BLaER1 treated with 17β-estradiol and CSF1 and Interleukin-3, amounts not matched to agents 10 nM and 100 nM (cell line): ENCODE data around the gene WHRN.

Experiments
- H3K27ac ChIP-seq, 11 experiments: shearing (Covaris generic); formaldehyde crosslinking; 2 replicates each; pipeline ENCODE4 v1.8.1; 2022
- H3K27me3 ChIP-seq, 11 experiments: shearing (Covaris generic); formaldehyde crosslinking; 2 replicates each; pipeline ENCODE4 v1.8.1; 2022
- H3K36me3 ChIP-seq, 11 experiments: shearing (Covaris generic); formaldehyde crosslinking; 2 replicates each; pipeline ENCODE4 v1.8.1; 2022
- H3K4me1 ChIP-seq, 10 experiments: shearing (Covaris generic); formaldehyde crosslinking; 2 replicates each; pipeline ENCODE4 v1.8.1; 2022
- H3K4me2 ChIP-seq, 11 experiments: shearing (Covaris generic); formaldehyde crosslinking; 2 replicates each; pipeline ENCODE4 v1.8.1; 2022
- H3K4me3 ChIP-seq, 10 experiments: shearing (Covaris generic); formaldehyde crosslinking; 2 replicates each; pipeline ENCODE4 v1.8.1; 2022
- H3K9ac ChIP-seq, 11 experiments: shearing (Covaris generic); formaldehyde crosslinking; 2 replicates each; pipeline ENCODE4 v1.8.1; 2022
- H3K9me3 ChIP-seq, 11 experiments: shearing (Covaris generic); formaldehyde crosslinking; replicated peaks in 1 of 11; 2 replicates each; pipeline ENCODE4 v1.8.1; 2022
- H4K20me1 ChIP-seq, 11 experiments: shearing (Covaris generic); formaldehyde crosslinking; 2 replicates each; pipeline ENCODE4 v1.8.1; 2022
- Cebpa-rat ChIP-seq, 11 experiments: shearing (Covaris generic); IDR thresholded peaks; 2 replicates each; pipeline ENCODE4 v1.8.1; 2022

WHRN gene

GRCh38 chr9:114367772-114368569 lies 137.3 kb downstream of the WHRN start:
- TF ChIP-seq Cebpa-rat (IDR thresholded peaks at IDR 0.05), result no peak
- Histone ChIP-seq H3K27me3 (no peaks in the 10 kb centered on the region), H4K20me1 (no peaks in the 10 kb centered on the region), H3K36me3 (peaks cover 55 to 82% (median 70%) of the 10 kb centered on the region in 11 experiments), H3K4me3 (peak overlapping the region in 6 of 10 experiments; percentile 9 to 52 (median 30); a peak in 9 of 20 replicates), H3K9me3 (peaks cover 0 to 6% (median 0%) of the 10 kb centered on the region in 11 experiments; a peak in 9 of 22 replicates), H3K4me2 (peak overlapping the region; percentile 87 to 98 (median 94)), H3K9ac (peak overlapping the region; percentile 53 to 92 (median 80); a peak in 21 of 22 replicates), H3K4me1 (peaks cover 97 to 100% (median 98%) of the 10 kb centered on the region in 10 experiments), H3K27ac (peak overlapping the region; percentile 60 to 100 (median 99))

GRCh38 chr9:114367366-114367765 lies 137.9 kb downstream of the WHRN start:
- H3K4me3 ChIP-seq, result peak overlapping the region in 8 of 10 experiments; percentile 7 to 52 (median 20); a peak in 11 of 20 replicates
- H3K4me1 ChIP-seq, result peaks cover 100% of the 10 kb centered on the region in 10 experiments
- TF ChIP-seq Cebpa-rat (IDR thresholded peaks at IDR 0.05), result no peak
- H3K36me3 ChIP-seq, result peaks cover 61 to 89% (median 76%) of the 10 kb centered on the region in 11 experiments
- H3K9me3 ChIP-seq, result peaks cover 0 to 6% (median 0%) of the 10 kb centered on the region in 11 experiments; a peak in 9 of 22 replicates
- peak overlapping the region; percentile 53 to 92 (median 80); a peak in 21 of 22 replicates for H3K9ac ChIP-seq
- peak overlapping the region; percentile 60 to 100 (median 99) for H3K27ac ChIP-seq
- no peaks in the 10 kb centered on the region for H4K20me1 ChIP-seq
- peak overlapping the region; percentile 87 to 98 (median 94) for H3K4me2 ChIP-seq
- H3K27me3 ChIP-seq, result no peaks in the 10 kb centered on the region

- Histone ChIP-seq H3K4me1 (peaks cover 100% of the 10 kb centered on the region in 10 experiments), H3K9me3 (peaks cover 0 to 6% (median 0%) of the 10 kb centered on the region in 11 experiments; a peak in 9 of 22 replicates), H3K4me3 (peak overlapping the region in 7 of 10 experiments; percentile 9 to 52 (median 20); a peak in 9 of 20 replicates), H3K27me3 (no peaks in the 10 kb centered on the region), H3K27ac (peak overlapping the region; percentile 60 to 100 (median 99)), H4K20me1 (no peaks in the 10 kb centered on the region), H3K9ac (peak overlapping the region; percentile 54 to 92 (median 80); a peak in 21 of 22 replicates), H3K36me3 (peaks cover 66 to 94% (median 82%) of the 10 kb centered on the region in 11 experiments), H3K4me2 (peak overlapping the region; percentile 87 to 98 (median 94))
- peak in 5 of 11 experiments; percentile 11 to 85 (median 40); a peak in 4 of 22 replicates for TF ChIP-seq Cebpa-rat (IDR thresholded peaks at IDR 0.05)
Measured at GRCh38 chr9:114366334-114367128, 138.7 kb downstream of the WHRN start.

GRCh38 chr9:114365194-114365593 lies 140.1 kb downstream of the WHRN start:
- peak overlapping the region; percentile 73 to 98 (median 92); a peak in 21 of 22 replicates for H3K4me2 ChIP-seq
- peaks cover 87 to 100% (median 96%) of the 10 kb centered on the region in 10 experiments for H3K4me1 ChIP-seq

GRCh38 chr9:114364134-114365041 lies 140.9 kb downstream of the WHRN start:
- Histone ChIP-seq H3K9me3 (peaks cover 0 to 6% (median 0%) of the 10 kb centered on the region in 11 experiments; a peak in 9 of 22 replicates), H3K27me3 (no peaks in the 10 kb centered on the region), H3K4me1 (peaks cover 79 to 100% (median 91%) of the 10 kb centered on the region in 10 experiments), H3K36me3 (peaks cover 79 to 95% (median 86%) of the 10 kb centered on the region in 11 experiments), H3K4me3 (peak overlapping the region in 6 of 10 experiments; percentile 23 to 50 (median 33); a peak in 10 of 20 replicates), H3K27ac (peak overlapping the region; percentile 59 to 100 (median 99); a peak in 21 of 22 replicates), H3K9ac (peak overlapping the region; percentile 44 to 92 (median 81); a peak in 20 of 22 replicates), H3K4me2 (peak overlapping the region; percentile 73 to 98 (median 92)), H4K20me1 (peaks cover 0 to 9% (median 0%) of the 10 kb centered on the region in 11 experiments; a peak in 4 of 22 replicates)
- peak; percentile 59 to 98 (median 94); a peak in 21 of 22 replicates for TF ChIP-seq Cebpa-rat (IDR thresholded peaks at IDR 0.05)

More at GRCh38 chr9:114365194-114365593, 140.1 kb downstream of the WHRN start:
- Histone ChIP-seq H3K9me3 (peaks cover 0 to 6% (median 0%) of the 10 kb centered on the region in 11 experiments; a peak in 9 of 22 replicates), H3K27ac (peak overlapping the region; percentile 59 to 100 (median 99); a peak in 21 of 22 replicates), H3K27me3 (no peaks in the 10 kb centered on the region), H3K4me3 (no peak overlapping the region), H3K9ac (peak overlapping the region in 8 of 11 experiments; percentile 75 to 92 (median 82); a peak in 15 of 22 replicates), H3K36me3 (peaks cover 76 to 95% (median 84%) of the 10 kb centered on the region in 11 experiments), H4K20me1 (peaks cover 0 to 9% (median 0%) of the 10 kb centered on the region in 11 experiments; a peak in 1 of 22 replicates)
- no peak for TF ChIP-seq Cebpa-rat (IDR thresholded peaks at IDR 0.05)

- Histone ChIP-seq H3K27ac (peak overlapping the region; percentile 59 to 100 (median 99); a peak in 21 of 22 replicates), H3K4me1 (peaks cover 69 to 96% (median 85%) of the 10 kb centered on the region in 10 experiments), H3K4me2 (peak overlapping the region; percentile 73 to 98 (median 92))
Measured at GRCh38 chr9:114363424-114363823, 141.8 kb downstream of the WHRN start.

GRCh38 chr9:114362394-114362793 lies 142.9 kb downstream of the WHRN start:
- H3K9me3 ChIP-seq, result peaks cover 0 to 6% (median 0%) of the 10 kb centered on the region in 11 experiments; a peak in 9 of 22 replicates
- H3K4me1 ChIP-seq, result peaks cover 59 to 96% (median 76%) of the 10 kb centered on the region in 10 experiments
- no peak for TF ChIP-seq Cebpa-rat (IDR thresholded peaks at IDR 0.05)
- H3K4me3 ChIP-seq, result no peak overlapping the region
- peak overlapping the region in 9 of 11 experiments; percentile 26 to 92 (median 81); a peak in 16 of 22 replicates for H3K9ac ChIP-seq
- H3K27me3 ChIP-seq, result no peaks in the 10 kb centered on the region
- peaks cover 0 to 19% (median 4%) of the 10 kb centered on the region in 11 experiments; a peak in 7 of 22 replicates for H4K20me1 ChIP-seq
- H3K4me2 ChIP-seq, result peak overlapping the region; percentile 73 to 98 (median 92)
- peak overlapping the region in 10 of 11 experiments; percentile 40 to 100 (median 99); a peak in 20 of 22 replicates for H3K27ac ChIP-seq
- H3K36me3 ChIP-seq, result peaks cover 79 to 95% (median 86%) of the 10 kb centered on the region in 11 experiments

More at GRCh38 chr9:114363424-114363823, 141.8 kb downstream of the WHRN start:
- H3K9ac ChIP-seq, result peak overlapping the region in 10 of 11 experiments; percentile 44 to 92 (median 81); a peak in 19 of 22 replicates
- peaks cover 0 to 11% (median 0%) of the 10 kb centered on the region in 11 experiments; a peak in 4 of 22 replicates for H4K20me1 ChIP-seq
- peaks cover 0 to 6% (median 0%) of the 10 kb centered on the region in 11 experiments; a peak in 9 of 22 replicates for H3K9me3 ChIP-seq
- H3K4me3 ChIP-seq, result peak overlapping the region in 5 of 10 experiments; percentile 6 to 50 (median 31); a peak in 7 of 20 replicates
- no peaks in the 10 kb centered on the region for H3K27me3 ChIP-seq
- no peak for TF ChIP-seq Cebpa-rat (IDR thresholded peaks at IDR 0.05)
- peaks cover 79 to 95% (median 86%) of the 10 kb centered on the region in 11 experiments for H3K36me3 ChIP-seq
